Measurements from ENCODE around the gene ADAMTSL5.
"Not testable (repeated sequence)": the region's sequence is repeated elsewhere in the genome, so short reads cannot be mapped to it uniquely, and the experiment has no call there.

Gene ADAMTSL5

DNA sequence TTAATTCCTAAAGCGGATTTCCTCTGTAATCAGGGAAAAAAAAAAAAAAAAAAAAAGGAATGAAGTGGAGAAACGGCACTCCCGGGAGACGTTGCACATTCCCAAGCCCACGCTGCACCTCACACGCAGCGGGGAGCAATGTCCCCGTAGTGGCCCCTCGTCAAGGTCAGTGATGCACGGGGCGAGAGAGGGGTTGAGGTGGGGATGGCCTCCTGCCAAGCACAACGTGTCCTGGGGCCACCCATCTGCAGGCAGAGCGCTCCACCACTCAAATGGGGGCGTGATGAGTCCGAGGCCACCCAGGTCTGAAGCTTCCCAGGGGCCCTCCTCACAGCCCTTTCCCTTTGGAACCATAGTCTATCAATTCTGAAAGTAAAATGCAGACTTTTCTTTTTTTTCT lies 26.2 kb upstream of the ADAMTSL5 start:
- no peaks in the 10 kb centered on the region for H3K9me3 Mint-ChIP-seq
- peaks cover 4% of the 10 kb centered on the region for H3K27me3 Mint-ChIP-seq (ENCODE audit: low read depth)
- no peak overlapping the region for H3K4me3 Mint-ChIP-seq
- H3K27ac Mint-ChIP-seq = no peak overlapping the region
- H3K36me3 Mint-ChIP-seq (ENCODE audit: low read depth) = no peaks in the 10 kb centered on the region
- no peaks in the 10 kb centered on the region for H3K4me1 Mint-ChIP-seq (ENCODE audit: low read depth)

DNA sequence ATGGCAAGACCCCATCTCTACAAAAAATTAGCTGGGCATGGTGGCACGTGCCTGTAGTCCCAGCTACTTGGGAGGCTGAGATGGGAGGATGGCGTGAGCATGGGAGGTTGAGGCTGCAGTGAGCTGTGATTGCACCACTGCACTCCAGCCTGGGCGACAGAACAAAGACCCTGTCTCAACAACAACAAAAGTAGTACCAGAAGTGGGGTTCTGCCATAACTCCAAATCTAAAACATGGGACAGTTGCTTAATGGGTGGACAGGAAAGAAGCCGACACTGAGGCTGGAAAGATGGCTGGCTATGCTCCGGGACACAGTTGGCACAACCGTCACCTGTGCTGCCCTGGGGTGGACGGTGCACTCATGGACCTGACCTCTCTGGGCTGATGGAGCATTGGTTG lies 22.9 kb upstream of the ADAMTSL5 start:
- H3K9me3 Mint-ChIP-seq = not testable (repeated sequence)

DNA sequence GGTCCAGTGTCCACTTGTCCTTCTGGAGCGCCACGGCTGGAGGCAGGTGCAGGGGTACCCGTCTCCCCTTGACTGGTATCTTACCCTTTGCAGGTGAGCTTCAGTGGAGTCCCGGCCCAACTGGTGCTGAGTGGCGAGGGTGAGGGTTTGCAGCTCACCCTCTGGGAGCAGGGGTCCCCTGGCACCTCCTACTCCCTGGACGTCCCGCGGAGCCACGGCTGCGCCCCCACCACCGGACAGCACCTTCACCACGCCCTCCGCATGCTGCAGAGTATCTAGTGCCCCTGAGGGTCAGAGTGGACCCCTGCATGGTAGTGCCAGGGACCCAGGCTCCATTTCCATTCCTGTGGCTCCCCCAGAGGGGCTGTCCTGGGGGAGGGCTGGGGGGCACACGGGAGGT lies 22.2 kb upstream of the ADAMTSL5 start:
- Mint-ChIP-seq H3K9me3 (no peaks in the 10 kb centered on the region), H3K4me1 (ENCODE audit: low read depth) (no peaks in the 10 kb centered on the region), H3K27ac (no peak overlapping the region), H3K27me3 (ENCODE audit: low read depth) (no peaks in the 10 kb centered on the region), H3K4me3 (no peak overlapping the region), H3K36me3 (ENCODE audit: low read depth) (no peaks in the 10 kb centered on the region)

More for the DNA sequence above, 22.9 kb upstream of the ADAMTSL5 start:
- H3K27me3 Mint-ChIP-seq (ENCODE audit: low read depth); H3K4me1 Mint-ChIP-seq (ENCODE audit: low read depth); H3K36me3 Mint-ChIP-seq (ENCODE audit: low read depth); H3K4me3 Mint-ChIP-seq; H3K27ac Mint-ChIP-seq: not testable (repeated sequence)

DNA sequence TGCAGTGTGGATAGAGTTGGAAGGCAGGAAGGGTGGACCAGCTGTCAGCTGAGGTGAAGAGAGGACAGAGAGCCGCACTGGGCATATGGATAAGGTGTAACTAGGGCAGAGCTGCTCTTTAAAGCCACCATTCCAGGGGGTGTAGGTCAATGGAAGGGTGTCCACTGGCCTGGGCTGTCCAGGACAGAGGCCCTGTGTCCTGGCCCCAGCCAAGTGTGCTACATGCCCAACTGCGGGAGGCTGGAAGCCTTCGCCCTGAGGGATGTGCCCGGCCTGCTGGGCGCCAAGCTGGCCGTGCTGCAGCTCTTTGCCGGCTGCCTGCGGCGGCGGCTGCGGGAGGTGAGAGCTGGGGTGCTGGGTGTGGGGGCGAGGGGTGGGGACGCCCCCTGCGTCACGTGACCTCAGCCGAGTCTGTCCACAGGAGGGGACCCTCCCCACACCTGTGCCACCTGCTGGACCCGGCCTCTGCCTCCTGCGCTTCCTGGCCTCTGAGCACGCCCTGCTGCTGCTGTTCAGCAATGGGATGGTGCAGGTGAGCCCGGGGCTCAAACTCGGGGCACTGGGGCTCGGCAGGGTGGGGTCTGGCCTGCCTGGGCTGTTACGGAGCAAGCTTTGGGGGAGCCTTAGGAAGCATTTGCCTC lies 20.8 kb upstream of the ADAMTSL5 start:
- H3K9me3 Mint-ChIP-seq = no peaks in the 10 kb centered on the region
- no peak overlapping the region for H3K27ac Mint-ChIP-seq
- no peaks in the 10 kb centered on the region for H3K4me1 Mint-ChIP-seq (ENCODE audit: low read depth)
- H3K27me3 Mint-ChIP-seq (ENCODE audit: low read depth) = no peaks in the 10 kb centered on the region
- H3K36me3 Mint-ChIP-seq (ENCODE audit: low read depth) = no peaks in the 10 kb centered on the region
- H3K4me3 Mint-ChIP-seq = no peak overlapping the region

DNA sequence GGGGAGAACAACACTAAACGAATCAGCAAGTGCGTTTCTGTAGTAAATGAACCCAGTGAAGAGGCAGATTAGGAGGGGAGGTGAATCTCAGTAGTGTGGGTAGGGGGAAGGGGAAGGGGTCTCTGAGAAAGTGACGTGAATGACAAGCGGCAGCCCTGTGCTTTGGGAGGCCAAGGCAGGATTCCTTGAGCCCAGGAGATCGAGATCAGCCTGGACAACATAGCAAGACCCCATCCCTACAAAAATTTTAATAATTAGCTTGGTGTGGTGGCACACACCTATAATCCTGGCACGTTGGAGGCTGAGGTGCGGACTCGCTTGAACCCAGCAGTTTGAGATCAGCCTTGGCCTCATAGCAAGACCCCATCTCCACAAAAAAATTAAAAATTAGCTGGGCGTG lies 19.2 kb upstream of the ADAMTSL5 start:
- H3K27me3 Mint-ChIP-seq (ENCODE audit: low read depth) = no peaks in the 10 kb centered on the region
- no peak overlapping the region for H3K27ac Mint-ChIP-seq
- no peak overlapping the region for H3K4me3 Mint-ChIP-seq
- H3K9me3 Mint-ChIP-seq = no peaks in the 10 kb centered on the region
- no peaks in the 10 kb centered on the region for H3K4me1 Mint-ChIP-seq (ENCODE audit: low read depth)
- no peaks in the 10 kb centered on the region for H3K36me3 Mint-ChIP-seq (ENCODE audit: low read depth)

DNA sequence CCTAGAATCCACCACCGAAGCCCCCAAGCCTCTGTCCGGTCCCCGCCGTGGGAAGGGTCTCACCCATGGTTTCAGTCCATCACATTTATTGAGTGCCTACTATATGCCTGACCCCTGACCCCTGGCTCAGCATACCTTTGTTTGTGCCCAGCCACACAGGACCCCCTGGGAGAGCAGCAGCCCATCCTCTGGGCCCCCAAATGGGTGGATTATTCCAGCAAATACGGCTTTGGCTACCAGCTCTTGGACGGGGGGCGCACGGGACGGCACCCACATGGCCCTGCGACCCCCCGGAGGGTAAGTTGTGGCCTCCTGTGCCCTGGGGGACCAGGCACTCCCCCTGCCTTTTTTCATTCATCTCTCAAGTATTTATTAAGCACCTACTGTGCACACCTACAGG lies 18.8 kb upstream of the ADAMTSL5 start:
- no peak overlapping the region for H3K4me3 Mint-ChIP-seq
- no peaks in the 10 kb centered on the region for H3K9me3 Mint-ChIP-seq
- H3K36me3 Mint-ChIP-seq (ENCODE audit: low read depth) = no peaks in the 10 kb centered on the region
- H3K4me1 Mint-ChIP-seq (ENCODE audit: low read depth) = no peaks in the 10 kb centered on the region
- no peak overlapping the region for H3K27ac Mint-ChIP-seq
- H3K27me3 Mint-ChIP-seq (ENCODE audit: low read depth) = no peaks in the 10 kb centered on the region

DNA sequence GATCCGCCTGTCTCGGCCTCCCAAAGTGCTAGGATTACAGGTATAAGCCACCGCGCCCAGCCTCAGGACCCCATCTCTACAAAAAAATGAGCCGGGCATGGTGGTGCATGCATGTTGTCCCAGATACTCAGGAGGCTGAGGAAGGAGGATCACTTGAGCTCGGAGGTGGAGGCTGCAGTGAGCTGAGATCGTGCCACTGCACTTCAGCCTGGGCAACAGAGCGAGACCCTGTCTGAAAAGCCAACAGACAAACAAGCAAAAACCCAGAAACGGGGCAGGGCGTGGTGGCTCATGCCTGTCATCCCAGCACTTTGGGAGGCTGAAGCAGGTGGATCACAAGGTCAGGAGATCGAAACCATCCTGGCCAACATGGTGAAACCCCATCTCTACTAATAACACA lies 18.0 kb upstream of the ADAMTSL5 start:
- not testable (repeated sequence) for H3K4me1 Mint-ChIP-seq (ENCODE audit: low read depth); H3K27ac Mint-ChIP-seq; H3K9me3 Mint-ChIP-seq; H3K27me3 Mint-ChIP-seq (ENCODE audit: low read depth); H3K36me3 Mint-ChIP-seq (ENCODE audit: low read depth); H3K4me3 Mint-ChIP-seq

DNA sequence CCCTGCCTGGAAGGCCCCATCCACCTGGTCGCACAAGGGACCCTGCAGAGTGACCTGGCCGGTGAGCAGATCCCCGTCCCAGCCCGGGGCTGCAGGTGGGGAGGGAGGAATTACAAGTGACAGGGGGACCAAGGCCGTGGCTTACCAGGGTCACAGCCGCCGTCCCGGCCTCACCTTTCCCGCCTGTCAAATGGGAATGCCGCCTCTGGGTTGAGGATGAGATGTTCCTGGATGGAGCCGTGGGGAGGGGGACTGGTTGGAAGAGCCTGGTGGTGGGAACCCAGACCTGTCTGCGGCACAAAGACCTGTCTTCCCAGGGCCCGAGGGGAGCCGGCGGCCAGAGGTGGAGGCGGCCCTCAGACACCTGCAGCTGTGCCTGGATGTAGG lies 16.6 kb upstream of the ADAMTSL5 start:
- Mint-ChIP-seq H3K9me3 (no peaks in the 10 kb centered on the region), H3K4me1 (ENCODE audit: low read depth) (no peaks in the 10 kb centered on the region), H3K27ac (no peak overlapping the region), H3K4me3 (no peak overlapping the region), H3K36me3 (ENCODE audit: low read depth) (no peaks in the 10 kb centered on the region), H3K27me3 (ENCODE audit: low read depth) (peaks cover 15% of the 10 kb centered on the region)

DNA sequence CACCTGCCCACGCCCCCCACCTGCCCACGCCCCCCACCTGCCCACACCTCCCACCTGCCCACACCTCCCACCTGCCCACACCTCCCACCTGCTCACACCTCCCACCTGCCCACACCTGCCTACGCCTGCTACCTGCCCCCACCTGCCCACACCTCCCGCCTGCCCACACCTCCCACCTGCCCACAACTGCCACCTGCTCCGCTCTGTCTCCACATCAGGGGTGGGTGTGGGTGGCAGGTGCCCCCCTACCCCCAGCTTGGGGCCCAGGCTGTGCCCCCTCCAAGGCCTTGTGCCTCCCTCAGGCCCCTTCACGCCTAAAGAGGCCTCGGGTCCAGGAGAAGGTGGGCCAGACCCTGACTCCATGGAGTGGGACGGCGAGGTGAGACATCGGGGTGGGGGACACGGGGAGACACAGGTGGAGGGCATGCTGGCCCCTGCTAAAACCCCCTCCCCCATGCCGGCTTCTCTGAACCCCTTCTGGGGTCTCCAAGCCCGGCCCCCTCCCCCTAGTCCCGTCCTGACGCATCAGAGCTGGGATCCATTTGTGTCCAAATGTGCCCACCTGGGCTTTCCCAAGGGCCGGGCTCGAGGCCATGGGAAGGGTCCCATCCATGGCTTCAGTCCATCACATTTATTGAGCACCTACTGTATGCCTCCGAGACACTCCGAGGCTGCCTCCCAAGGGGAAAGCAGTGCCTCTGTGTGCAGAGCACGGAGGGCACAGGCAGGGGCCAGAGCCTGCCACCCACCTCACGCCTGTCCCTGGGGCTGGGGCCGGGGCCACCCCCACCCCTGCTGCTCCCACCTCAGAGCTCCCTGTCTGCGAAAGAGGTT lies 16.0 kb upstream of the ADAMTSL5 start:
- peaks cover 18% of the 10 kb centered on the region for H3K27me3 Mint-ChIP-seq (ENCODE audit: low read depth)

DNA sequence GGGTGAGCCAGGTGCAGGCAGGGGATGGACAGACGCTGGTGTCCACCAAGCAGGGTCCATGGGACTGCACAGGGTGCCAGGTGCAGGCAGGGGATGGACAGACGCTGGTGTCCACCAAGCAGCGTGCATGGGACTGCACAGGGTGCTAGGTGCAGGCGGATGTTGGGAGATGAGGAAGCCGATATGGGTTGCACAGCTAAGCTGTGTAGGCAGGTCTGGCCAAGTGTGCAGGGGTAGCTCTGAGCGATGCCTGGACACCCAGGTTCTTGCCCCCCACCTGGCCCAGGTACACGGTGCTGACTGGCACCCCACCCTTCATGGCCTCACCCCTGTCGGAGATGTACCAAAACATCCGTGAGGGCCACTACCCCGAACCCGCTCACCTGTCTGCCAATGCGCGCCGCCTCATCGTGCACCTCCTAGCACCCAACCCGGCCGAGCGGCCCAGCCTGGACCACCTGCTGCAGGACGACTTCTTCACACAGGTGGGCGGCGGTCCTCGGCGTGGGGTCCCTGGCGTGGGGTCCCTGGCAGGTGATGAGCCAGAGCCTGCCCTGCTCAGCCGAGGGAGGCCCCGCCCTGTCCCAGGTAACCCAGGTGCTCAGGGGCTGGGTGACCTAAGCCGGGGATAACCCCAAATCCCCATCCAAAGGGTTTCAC lies 15.0 kb upstream of the ADAMTSL5 start:
- H3K4me3 Mint-ChIP-seq = no peak overlapping the region
- no peak overlapping the region for H3K27ac Mint-ChIP-seq
- H3K4me1 Mint-ChIP-seq (ENCODE audit: low read depth) = no peaks in the 10 kb centered on the region
- H3K36me3 Mint-ChIP-seq (ENCODE audit: low read depth) = no peaks in the 10 kb centered on the region
- H3K9me3 Mint-ChIP-seq = no peaks in the 10 kb centered on the region
- peaks cover 26% of the 10 kb centered on the region for H3K27me3 Mint-ChIP-seq (ENCODE audit: low read depth)

More for the DNA sequence above, 16.0 kb upstream of the ADAMTSL5 start:
- Mint-ChIP-seq H3K9me3 (no peaks in the 10 kb centered on the region), H3K4me3 (no peak overlapping the region), H3K4me1 (ENCODE audit: low read depth) (no peaks in the 10 kb centered on the region), H3K36me3 (ENCODE audit: low read depth) (no peaks in the 10 kb centered on the region), H3K27ac (no peak overlapping the region)

DNA sequence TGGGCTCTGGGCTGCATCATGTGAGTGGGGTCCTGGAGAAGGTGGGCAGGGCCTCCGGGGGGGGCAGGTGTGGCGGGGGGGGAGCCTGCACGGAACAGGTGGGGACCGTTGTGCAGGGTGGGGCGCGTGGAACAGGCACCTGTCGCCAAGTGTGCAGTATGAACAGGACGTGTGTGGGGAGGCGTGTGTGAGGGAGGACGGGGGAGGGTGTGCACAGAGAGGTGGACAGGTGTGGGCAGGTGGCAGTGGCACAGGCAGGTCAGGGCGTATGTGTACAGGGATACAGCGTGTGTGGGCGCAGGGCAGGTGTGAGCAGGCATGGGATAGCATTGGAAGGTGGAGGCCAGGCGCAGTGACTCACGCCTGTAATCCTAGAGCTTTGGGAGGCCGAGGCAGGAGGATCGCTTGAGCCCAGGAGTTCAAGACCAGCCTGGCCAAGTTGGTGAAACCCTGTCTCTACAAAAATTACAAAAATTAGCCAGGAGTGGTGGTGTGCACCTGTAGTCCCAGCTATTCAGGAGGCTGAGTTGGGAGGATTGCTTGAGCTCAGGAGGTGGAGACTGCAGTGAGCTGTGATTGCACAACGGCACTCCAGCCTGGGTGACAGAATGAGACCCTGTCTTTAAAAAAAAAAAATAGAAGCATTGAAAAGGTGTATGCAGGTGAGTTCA lies 14.3 kb upstream of the ADAMTSL5 start:
- no peaks in the 10 kb centered on the region for H3K9me3 Mint-ChIP-seq
- H3K27ac Mint-ChIP-seq = no peak overlapping the region
- H3K27me3 Mint-ChIP-seq (ENCODE audit: low read depth) = peaks cover 26% of the 10 kb centered on the region
- H3K4me1 Mint-ChIP-seq (ENCODE audit: low read depth) = no peaks in the 10 kb centered on the region
- H3K36me3 Mint-ChIP-seq (ENCODE audit: low read depth) = no peaks in the 10 kb centered on the region
- H3K4me3 Mint-ChIP-seq = no peak overlapping the region

DNA sequence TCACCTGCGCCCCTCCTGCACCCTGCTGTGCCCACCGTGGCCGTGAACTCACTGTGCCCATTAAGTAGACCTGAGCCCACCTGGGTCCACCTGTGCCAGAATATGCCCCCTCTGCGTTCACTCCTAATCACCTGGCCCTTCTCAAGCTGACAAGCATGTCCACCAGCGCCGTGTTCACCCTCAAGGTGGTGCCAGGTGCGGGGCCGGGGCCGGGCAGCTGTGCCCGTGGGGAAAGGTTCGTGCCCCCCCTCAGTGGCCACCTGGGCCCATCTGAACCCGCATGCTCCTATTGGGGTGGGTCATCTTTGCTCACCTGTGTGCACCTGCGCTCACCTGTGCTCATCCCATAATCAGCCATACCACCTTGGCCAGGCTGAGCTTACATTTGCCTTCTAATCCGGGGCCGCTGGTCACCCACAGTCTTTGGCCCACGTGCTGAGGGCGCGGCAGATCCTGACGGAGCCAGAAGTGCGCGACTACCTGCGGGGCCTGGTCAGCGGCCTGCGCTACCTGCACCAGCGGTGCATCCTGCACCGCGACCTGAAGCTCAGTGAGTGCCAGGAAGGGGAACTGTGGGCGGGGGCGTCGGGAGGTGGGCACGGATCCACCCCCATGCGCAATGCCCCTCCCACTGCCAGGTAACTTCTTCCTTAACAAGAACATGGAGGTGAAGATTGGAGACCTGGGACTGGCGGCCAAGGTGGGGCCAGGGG lies 13.4 kb upstream of the ADAMTSL5 start:
- peaks cover 26% of the 10 kb centered on the region for H3K27me3 Mint-ChIP-seq (ENCODE audit: low read depth)

DNA sequence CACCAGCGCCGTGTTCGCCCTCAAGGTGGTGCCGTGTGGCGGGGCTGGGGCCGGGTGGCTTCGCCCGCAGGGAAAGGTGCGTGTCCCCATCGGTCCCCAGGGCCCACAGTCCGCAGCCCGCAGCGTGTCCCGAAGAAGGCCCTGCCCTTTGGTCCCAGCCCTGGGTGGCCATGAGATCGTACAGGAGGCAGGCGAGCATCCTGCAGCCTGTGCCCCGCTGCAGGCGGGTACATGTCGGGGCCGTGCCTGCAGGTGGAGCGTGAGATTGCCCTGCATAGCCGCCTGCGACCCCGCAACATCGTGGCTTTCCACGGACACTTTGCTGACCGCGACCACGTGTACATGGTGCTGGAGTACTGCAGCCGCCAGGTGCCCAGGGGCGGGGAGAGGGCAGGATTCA lies 12.5 kb upstream of the ADAMTSL5 start:
- Mint-ChIP-seq H3K9me3 (no peaks in the 10 kb centered on the region), H3K4me3 (no peak overlapping the region), H3K27ac (no peak overlapping the region), H3K4me1 (ENCODE audit: low read depth) (no peaks in the 10 kb centered on the region), H3K27me3 (ENCODE audit: low read depth) (peaks cover 26% of the 10 kb centered on the region), H3K36me3 (ENCODE audit: low read depth) (no peaks in the 10 kb centered on the region)

More for the DNA sequence above, 13.4 kb upstream of the ADAMTSL5 start:
- H3K36me3 Mint-ChIP-seq (ENCODE audit: low read depth) = no peaks in the 10 kb centered on the region
- H3K4me1 Mint-ChIP-seq (ENCODE audit: low read depth) = no peaks in the 10 kb centered on the region
- no peak overlapping the region for H3K27ac Mint-ChIP-seq
- H3K9me3 Mint-ChIP-seq = no peaks in the 10 kb centered on the region
- no peak overlapping the region for H3K4me3 Mint-ChIP-seq

DNA sequence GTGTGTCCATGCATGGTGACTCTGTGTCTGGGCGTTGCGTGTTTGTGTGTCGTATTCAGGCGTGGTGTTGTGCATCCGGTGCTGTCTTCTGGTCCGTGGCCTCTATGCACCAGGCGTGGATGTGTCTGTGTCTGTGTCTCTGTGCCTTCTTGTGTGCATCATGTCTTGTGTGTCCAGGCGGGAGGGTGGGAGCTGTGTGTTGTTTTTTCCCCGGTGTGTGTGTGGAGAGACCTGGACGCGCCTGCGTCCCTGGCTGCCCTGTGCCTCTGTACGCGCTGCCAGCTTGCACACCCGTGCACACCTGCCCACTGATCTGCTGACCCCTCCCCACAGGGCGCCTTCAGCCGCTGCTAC lies 12.1 kb upstream of the ADAMTSL5 start:
- Mint-ChIP-seq H3K27ac (no peak overlapping the region), H3K27me3 (ENCODE audit: low read depth) (peaks cover 26% of the 10 kb centered on the region), H3K4me3 (no peak overlapping the region), H3K9me3 (no peaks in the 10 kb centered on the region), H3K4me1 (ENCODE audit: low read depth) (no peaks in the 10 kb centered on the region), H3K36me3 (ENCODE audit: low read depth) (no peaks in the 10 kb centered on the region)

All from T-helper 1 cell treated with Interleukin-12 subunit alpha and Interleukin-12 subunit beta and Interleukin-4 antibody, amounts not matched to agents 30 μg/mL and 1 μg/mL, for 36 hours (primary cell).